Thoracic aorta (tissue), 2 donors: Measurements from ENCODE around the gene GRAPL. TPM values are rescaled to one million over a fixed set of nuclear protein-coding genes. Genes with fewer than 3 reads are reported as not detected.
A peak's percentile ranks its signal among the peaks of the same experiment; 100 is the strongest.
"Not testable (repeated sequence)": the region's sequence is repeated elsewhere in the genome, so short reads cannot be mapped to it uniquely, and the experiment has no call there.

Experiments
- ATAC-seq: fragments of 150-250 bp; one replicate; pipeline ENCODE4 v1.8.0; 2017; ENCODE audit warnings: low read depth; ENCODE audit not compliant: insufficient number of reproducible peaks, low FRiP score
- DNase-seq: peaks from one replicate; pipeline ENCODE4 v3.0.0-alpha.2; 2020; ENCODE audit warnings: low spot score
- H3K27ac ChIP-seq, 2 donors: fragments of 200-600 bp; sonication (generic); 1 replicate in 1 of 2; 2 replicates in 1 of 2; pipeline ENCODE4 v1.5.1; 2016; ENCODE audit warnings: mild to moderate bottlenecking in 2 of 2, moderate library complexity in 2 of 2
- H3K27me3 ChIP-seq: fragments of 200-600 bp; sonication (generic); replicated peaks from 2 replicates; pipeline ENCODE4 v1.6.0; 2016; ENCODE audit warnings: mild to moderate bottlenecking; ENCODE audit not compliant: insufficient read depth
- H3K36me3 ChIP-seq: fragments of 200-600 bp; sonication (generic); one replicate; pipeline ENCODE4 v1.5.1; 2016
- H3K4me1 ChIP-seq, 2 donors: fragments of 200-600 bp; sonication (generic); 1 replicate in 1 of 2; 2 replicates in 1 of 2; pipeline versions ENCODE4 v1.5.1 to v1.6.0; 2016; ENCODE audit warnings: low read depth in 2 of 2, mild to moderate bottlenecking in 1 of 2; ENCODE audit not compliant: control insufficient read depth in 1 of 2
- H3K4me3 ChIP-seq: fragments of 200-600 bp; sonication (generic); 2 replicates; pipeline ENCODE4 v1.5.1; 2016; ENCODE audit warnings: mild to moderate bottlenecking
- H3K9me3 ChIP-seq: fragments of 200-600 bp; sonication (generic); 2 replicates; pipeline ENCODE4 v1.5.1; 2016
- total RNA-seq, 2 donors: library from RNA; depleted of rRNA; stranded (reverse); fragments of >200 nt; gene quantifications; one replicate each; pipeline versions ENCODE4 v1.1.0 to v1.2.3, GENCODE V29; 2016

The GRAPL gene
- total RNA-seq, 2 donors from 2014 or later = 0.54 to 3.0 TPM

GRCh38 chr17:19202448-19202847 is 75.1 kb downstream of the GRAPL start:
- H3K27ac ChIP-seq, H3K27me3 ChIP-seq, H3K36me3 ChIP-seq, H3K9me3 ChIP-seq, H3K4me3 ChIP-seq, DNase-seq, H3K4me1 ChIP-seq: not testable (repeated sequence)
- ATAC-seq = peak; percentile 60

GRCh38 chr17:19203429-19203828 is 76.0 kb downstream of the GRAPL start:
- ATAC-seq = not testable (repeated sequence)

More at GRCh38 chr17:19203429-19203828, 76.0 kb downstream of the GRAPL start:
- H3K4me3 ChIP-seq, H3K27me3 ChIP-seq, H3K9me3 ChIP-seq, H3K36me3 ChIP-seq, H3K27ac ChIP-seq, H3K4me1 ChIP-seq, DNase-seq: not testable (repeated sequence)

Other genes starting within 250 kb of the GRAPL start
- gene SLC5A10, start 175.4 kb upstream of the GRAPL start, total RNA-seq = not detected
- 10 to 100 TPM; 10.8 to 19.8 TPM for gene FAM83G, start 122.8 kb upstream of the GRAPL start, total RNA-seq
- gene GRAP, start 80.6 kb upstream of the GRAPL start, total RNA-seq = 1 to 10 TPM; 1.6 to 3.2 TPM
- gene EPN2, start 109.8 kb downstream of the GRAPL start, total RNA-seq = 10 to 100 TPM; 28.7 to 47.9 TPM
- 10 to 100 TPM in 1 of 2 donors, 1 to 10 TPM in 1; 6.3 to 33.4 TPM for gene B9D1, start 235.1 kb downstream of the GRAPL start, total RNA-seq